ENCODE data around the gene HDAC4. TPM values are rescaled to one million over a fixed set of nuclear protein-coding genes. Genes with fewer than 3 reads are reported as not detected.

HDAC4 gene
- total and polyA plus RNA-seq, 2 of the 8 experiments (the other 6 are each of a cell fraction or from before 2014, with no cell fraction given) = 15.4 to 31.5 TPM

DNA sequence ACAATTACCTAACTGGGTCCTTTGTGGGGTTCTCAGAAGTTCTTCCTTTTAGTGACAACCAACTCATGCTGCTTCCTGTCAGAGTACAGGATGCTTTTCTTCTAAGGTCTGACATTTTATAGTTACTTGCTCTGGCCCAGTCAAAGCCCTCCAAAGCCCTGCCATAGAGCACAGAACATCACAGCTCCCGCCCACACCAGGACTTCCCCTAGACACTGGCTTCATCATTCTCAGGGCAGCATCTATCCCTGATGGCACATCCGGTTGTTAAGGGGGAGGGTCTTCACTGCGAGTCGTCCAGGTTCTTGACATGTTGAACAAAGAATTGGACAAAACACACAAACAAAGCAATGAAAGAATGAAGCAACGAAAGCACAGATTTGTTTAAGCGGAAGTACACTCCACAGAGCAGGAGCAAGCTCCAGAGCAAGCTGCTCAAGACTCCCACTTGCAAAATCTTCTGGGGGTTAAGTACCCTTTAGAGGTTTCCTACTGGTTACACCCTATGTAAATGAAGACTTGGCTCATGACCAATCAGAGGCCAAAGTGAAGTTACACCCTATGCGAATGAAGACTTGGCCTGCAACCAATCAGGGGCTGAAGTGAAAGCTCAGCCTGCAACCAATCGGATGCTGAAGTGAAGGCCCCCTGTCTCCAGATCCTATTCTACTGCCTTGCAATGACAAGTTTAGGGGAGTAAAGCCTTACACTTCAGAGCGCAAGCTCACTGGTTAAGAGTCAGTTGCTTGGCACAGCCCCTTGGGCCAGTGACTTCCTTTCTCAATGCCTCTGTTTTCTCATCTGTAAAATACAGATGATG, 79.0 kb downstream of the HDAC4 start:
- no peak overlapping the region for H4K91ac ChIP-seq (replicated peaks; ENCODE audit: insufficient read length, low read length)
- peaks cover 0 to 3% of the 10 kb centered on the region in 2 experiments; a peak in 1 of 4 replicates for H3K9me3 ChIP-seq (ENCODE audit: insufficient read depth in 2 of 2, low read depth in 1 of 2, low read length in 1 of 2)
- H3K4me3 ChIP-seq (ENCODE audit: extremely low read depth in 1 of 4, insufficient read depth in 2 of 4, low read depth in 3 of 4, low read length in 4 of 4) = no peak overlapping the region
- no peak overlapping the region for H3K14ac ChIP-seq (ENCODE audit: insufficient read length)
- no peak overlapping the region for H3K9ac ChIP-seq (replicated peaks in 1 of 4; ENCODE audit: extremely low read depth in 1 of 4, low read depth in 3 of 4, low read length in 3 of 4)
- no peak overlapping the region for H3K18ac ChIP-seq (ENCODE audit: extremely low read depth, low read length)
- CTCF ChIA-PET (ENCODE audit: partially characterized antibody) = interaction anchor here (0.6 to 1.4 kb wide), 4 partner anchors 10 to 27 kb away, joined by 3 to 4 read pairs (median 3); no protein-coding TSS in a partner anchor
- DNase-seq (ENCODE audit: low read depth in 1 of 2, low spot score in 2 of 2) (peak in 1 of 2 experiments; percentile 37), FAIRE-seq (no peak)
- H2BK15ac ChIP-seq (ENCODE audit: low read length) = no peak overlapping the region
- H3K79me2 ChIP-seq (ENCODE audit: control insufficient read depth in 1 of 2, insufficient read depth in 2 of 2, low read length in 2 of 2) = peaks cover 0 to 92% of the 10 kb centered on the region in 2 experiments; a peak in 2 of 4 replicates
- H2BK5ac ChIP-seq (ENCODE audit: low read depth, low read length) = no peak overlapping the region
- H3K79me1 ChIP-seq (ENCODE audit: low read depth, low read length) = peaks cover 11% of the 10 kb centered on the region
- no peak overlapping the region for H4K8ac ChIP-seq (ENCODE audit: extremely low read depth, insufficient read depth, low read length)
- no peak overlapping the region for H2BK20ac ChIP-seq (ENCODE audit: low read length)
- H3K36me3 ChIP-seq (ENCODE audit: control insufficient read depth in 2 of 4, insufficient read depth in 4 of 4, low read length in 3 of 4) = peaks cover 0 to 5% (median 0%) of the 10 kb centered on the region in 4 experiments; a peak in 2 of 8 replicates
- H3K27me3 ChIP-seq (replicated peaks in 1 of 4; ENCODE audit: control insufficient read depth in 3 of 4, extremely low read depth in 1 of 4, insufficient read depth in 3 of 4, low read length in 3 of 4) = no peaks in the 10 kb centered on the region
- no peak overlapping the region for H3K56ac ChIP-seq (replicated peaks; ENCODE audit: insufficient read length, low read depth, low read length)
- POLR2A ChIA-PET (ENCODE audit: partially characterized antibody) = interaction anchor here (1.0 kb wide), 1 partner anchor 13 kb away, joined by 3 read pairs; no protein-coding TSS in a partner anchor
- no peaks in the 10 kb centered on the region for H3K23me2 ChIP-seq (ENCODE audit: low read depth, low read length)
- H4K5ac ChIP-seq (ENCODE audit: insufficient read length, low read depth, low read length) = no peak overlapping the region
- WGBS, 2 experiments (ENCODE audit: extremely low coverage in 1 of 2, insufficient coverage in 1 of 2, insufficient read length in 1 of 2, insufficient replicate concordance in 2 of 2, low coverage in 1 of 2, low lambda C conversion rate in 2 of 2, missing lambda C conversion rate in 1 of 2) = 92% methylated on average over 9 of the region's 9 CpGs; no CpG with 5 or more reads in 1 of the 2 experiments
- H3K4me1 ChIP-seq (replicated peaks in 1 of 4; ENCODE audit: control insufficient read depth in 3 of 4, insufficient read depth in 4 of 4, low read length in 3 of 4) = peaks cover 0 to 4% (median 1%) of the 10 kb centered on the region in 4 experiments; a peak in 1 of 7 replicates
- H4K20me1 ChIP-seq (replicated peaks in 1 of 2; ENCODE audit: control insufficient read depth in 1 of 2, insufficient read depth in 2 of 2, low read length in 2 of 2) = peaks cover 4 to 8% of the 10 kb centered on the region in 2 experiments
- no peak overlapping the region for H3K4ac ChIP-seq (replicated peaks; ENCODE audit: insufficient read length, low read depth, low read length)
- no peak overlapping the region for H2AFZ ChIP-seq (ENCODE audit: low read length)
- H3K23ac ChIP-seq (ENCODE audit: insufficient read length) = no peak overlapping the region
- H2BK12ac ChIP-seq (ENCODE audit: low read depth, low read length) = no peak overlapping the region
- H2AK5ac ChIP-seq (ENCODE audit: low read depth, low read length) = no peak overlapping the region
- H3K27ac ChIP-seq (ENCODE audit: low read depth, low read length) = no peak overlapping the region
- H2BK120ac ChIP-seq (replicated peaks; ENCODE audit: low read depth, low read length) = no peak overlapping the region
- H3K4me2 ChIP-seq (ENCODE audit: insufficient read depth in 1 of 2, low read depth in 2 of 2, low read length in 2 of 2) = no peak overlapping the region
- TF ChIP-seq, protein P1, sequence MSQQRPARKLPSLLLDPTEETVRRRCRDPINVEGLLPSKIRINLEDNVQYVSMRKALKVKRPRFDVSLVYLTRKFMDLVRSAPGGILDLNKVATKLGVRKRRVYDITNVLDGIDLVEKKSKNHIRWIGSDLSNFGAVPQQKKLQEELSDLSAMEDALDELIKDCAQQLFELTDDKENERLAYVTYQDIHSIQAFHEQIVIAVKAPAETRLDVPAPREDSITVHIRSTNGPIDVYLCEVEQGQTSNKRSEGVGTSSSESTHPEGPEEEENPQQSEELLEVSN (IDR thresholded peaks at IDR 0.05) = no peak
- TF ChIP-seq CHD2 (IDR thresholded peaks at IDR 0.05; ENCODE audit: low read length) = no peak
- no peak for TF ChIP-seq ZNF274 (IDR thresholded peaks at IDR 0.05; ENCODE audit: borderline replicate concordance, extremely low read depth, low read length)
- no peak for TF ChIP-seq KDM1A (IDR thresholded peaks at IDR 0.05; ENCODE audit: borderline replicate concordance, low read length)
- TF ChIP-seq, protein P2, sequence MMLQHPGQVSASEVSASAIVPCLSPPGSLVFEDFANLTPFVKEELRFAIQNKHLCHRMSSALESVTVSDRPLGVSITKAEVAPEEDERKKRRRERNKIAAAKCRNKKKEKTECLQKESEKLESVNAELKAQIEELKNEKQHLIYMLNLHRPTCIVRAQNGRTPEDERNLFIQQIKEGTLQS (IDR thresholded peaks at IDR 0.05; ENCODE audit: insufficient read depth, low read depth, low read length) = no peak
- no peak for TF ChIP-seq SRF (IDR thresholded peaks at IDR 0.05; ENCODE audit: low read depth, low read length)
- no peak for TF ChIP-seq YY1 (IDR thresholded peaks at IDR 0.05; ENCODE audit: low read depth, low read length)
- TF ChIP-seq RFX5 (IDR thresholded peaks at IDR 0.05; ENCODE audit: borderline replicate concordance, low read depth, low read length) = no peak
- TF ChIP-seq BCL11A (IDR thresholded peaks at IDR 0.05; ENCODE audit: low read depth in 2 of 2, low read length in 2 of 2) = no peak
- no peak for TF ChIP-seq BACH1 (IDR thresholded peaks at IDR 0.05; ENCODE audit: low read length)
- no peak for TF ChIP-seq TCF12 (IDR thresholded peaks at IDR 0.05; ENCODE audit: low read depth, low read length)

Data from H1 (cell line).